ENCODE data around the gene TARBP1.
"Not testable (repeated sequence)": the region's sequence is repeated elsewhere in the genome, so short reads cannot be mapped to it uniquely, and the experiment has no call there.

TARBP1 gene

DNA sequence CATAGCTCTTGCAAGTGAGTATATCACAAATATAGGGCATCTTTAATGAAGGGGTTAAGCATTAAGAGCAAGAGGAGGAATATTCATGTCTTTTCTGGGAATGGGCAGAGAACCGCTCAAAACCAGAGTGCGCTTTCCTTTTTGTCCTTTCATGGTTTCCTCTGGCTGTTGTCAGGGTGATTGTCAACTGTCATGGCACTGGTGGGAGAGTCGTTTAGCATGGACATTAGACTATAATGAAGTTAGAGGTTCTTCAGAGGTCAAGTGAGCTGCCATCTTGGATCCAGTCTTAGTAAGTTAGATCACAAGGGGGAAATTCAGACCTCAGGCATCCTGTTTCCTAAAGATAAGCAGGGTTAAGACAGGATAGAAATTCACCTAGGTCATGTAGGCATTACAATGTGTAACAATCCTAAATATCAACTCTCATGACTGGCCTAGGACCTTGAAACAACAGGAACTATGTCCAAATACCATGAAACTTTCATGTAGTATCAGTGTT, 117.8 kb downstream of the TARBP1 start:
- H3K4me3 Mint-ChIP-seq = no peak overlapping the region

DNA sequence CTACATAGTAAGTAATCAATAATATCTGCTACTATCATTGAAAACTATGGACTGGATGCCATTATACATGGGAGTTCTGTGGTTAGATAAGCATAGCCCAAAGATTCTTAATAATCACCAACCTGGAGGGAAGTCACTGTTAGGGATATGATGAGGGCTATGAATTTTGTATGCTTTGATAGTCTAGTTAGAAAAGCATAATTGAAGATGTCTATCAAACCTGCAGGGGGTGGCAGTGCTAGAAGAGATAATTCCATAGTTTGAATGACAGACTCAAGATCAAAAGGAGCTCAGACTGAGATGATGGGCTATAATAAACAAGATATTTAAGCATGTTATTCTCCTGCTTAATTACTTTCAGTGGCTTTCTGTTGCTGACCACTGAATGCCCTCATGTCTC, 121.1 kb downstream of the TARBP1 start:
- DNase-seq = no peak
- Mint-ChIP-seq H3K27me3 (peaks cover 1% of the 10 kb centered on the region), H3K4me1 (peaks cover 8% of the 10 kb centered on the region), H3K36me3 (ENCODE audit: low read depth) (no peaks in the 10 kb centered on the region), H3K9me3 (no peaks in the 10 kb centered on the region), H3K27ac (no peak overlapping the region), H3K4me3 (peak overlapping the region; percentile 84)
- ATAC-seq = no peak

More for the DNA sequence above, 117.8 kb downstream of the TARBP1 start:
- H3K9me3 Mint-ChIP-seq = no peaks in the 10 kb centered on the region
- H3K27me3 Mint-ChIP-seq = peaks cover 1% of the 10 kb centered on the region
- no peak overlapping the region for H3K27ac Mint-ChIP-seq
- ATAC-seq (no peak), DNase-seq (no peak)
- H3K4me1 Mint-ChIP-seq = peaks cover 4% of the 10 kb centered on the region
- no peaks in the 10 kb centered on the region for H3K36me3 Mint-ChIP-seq (ENCODE audit: low read depth)

DNA sequence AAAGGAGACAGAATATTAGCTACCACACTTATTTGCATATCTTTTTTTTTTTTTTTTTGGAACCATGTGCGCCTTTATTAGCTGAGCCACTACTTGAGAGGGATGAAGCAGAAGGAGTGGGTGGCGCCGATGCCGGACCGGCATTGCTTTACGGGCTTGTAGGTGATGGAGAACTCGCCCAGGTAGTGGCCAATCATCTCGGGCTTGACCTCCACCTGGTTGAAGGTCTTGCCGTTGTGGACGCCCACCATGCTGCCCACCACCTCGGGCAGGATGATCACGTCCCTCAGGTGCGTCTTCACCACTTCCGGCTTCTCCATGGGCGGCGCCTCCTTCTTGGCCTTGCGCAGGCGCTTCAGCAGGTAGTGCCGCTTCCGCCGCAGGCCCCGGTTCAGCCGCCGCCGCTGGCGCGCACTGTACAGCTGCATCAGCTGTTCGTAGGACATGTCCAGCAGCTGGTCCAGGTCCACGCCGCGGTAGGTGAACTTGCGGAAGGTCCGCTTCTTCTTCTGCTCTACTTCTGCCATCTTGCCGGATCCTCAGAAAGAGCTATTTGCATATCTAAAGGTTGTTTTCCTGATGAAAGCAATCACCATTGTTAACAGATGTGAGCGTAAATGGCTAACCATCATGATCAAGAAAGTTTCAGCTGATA, 122.2 kb downstream of the TARBP1 start:
- ATAC-seq (peak; percentile 63), DNase-seq (peak; percentile 56)
- not testable (repeated sequence) for H3K4me1 Mint-ChIP-seq; H3K9me3 Mint-ChIP-seq; H3K36me3 Mint-ChIP-seq (ENCODE audit: low read depth); H3K27me3 Mint-ChIP-seq
- Mint-ChIP-seq H3K27ac (peak overlapping the region; percentile 76), H3K4me3 (peak overlapping the region; percentile 84)

DNA sequence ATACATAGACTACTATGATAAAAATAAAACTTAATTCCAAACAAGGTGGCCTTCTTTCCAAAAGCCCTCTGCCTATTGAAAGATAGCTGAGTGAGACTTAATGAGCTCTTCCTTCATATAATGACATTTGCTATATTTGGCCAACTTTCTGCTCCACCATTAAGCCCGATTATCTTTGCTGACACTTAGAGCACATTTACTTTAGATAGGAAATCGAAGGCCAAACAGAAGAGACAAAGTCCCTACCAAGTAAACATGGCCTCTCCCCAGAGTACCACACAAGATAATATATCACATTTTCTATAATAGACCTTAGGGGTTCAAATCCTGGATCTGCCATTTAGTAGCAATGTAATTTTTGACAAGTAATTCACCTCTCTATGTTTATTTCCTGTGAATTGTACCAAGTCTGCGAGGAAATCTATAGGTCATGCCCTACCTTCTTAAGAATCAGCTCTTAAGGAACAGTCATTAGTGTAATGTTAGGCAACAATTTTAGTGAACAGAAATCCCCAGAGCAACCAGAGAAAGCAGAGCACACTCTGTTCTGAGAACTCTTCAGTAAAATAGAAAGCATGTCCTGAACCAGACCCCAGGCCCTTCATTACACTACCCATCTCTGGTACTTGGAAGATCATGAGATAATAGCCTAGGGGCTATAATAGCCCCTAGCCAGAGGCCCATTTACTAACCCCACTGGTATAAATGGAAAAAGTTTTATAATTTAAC, 123.0 kb downstream of the TARBP1 start:
- Mint-ChIP-seq H3K36me3 (ENCODE audit: low read depth) (no peaks in the 10 kb centered on the region), H3K9me3 (no peaks in the 10 kb centered on the region), H3K27me3 (no peaks in the 10 kb centered on the region), H3K4me3 (peak overlapping the region; percentile 84), H3K27ac (no peak overlapping the region), H3K4me1 (peaks cover 8% of the 10 kb centered on the region)
- ATAC-seq (peak; percentile 33), DNase-seq (no peak)

DNA sequence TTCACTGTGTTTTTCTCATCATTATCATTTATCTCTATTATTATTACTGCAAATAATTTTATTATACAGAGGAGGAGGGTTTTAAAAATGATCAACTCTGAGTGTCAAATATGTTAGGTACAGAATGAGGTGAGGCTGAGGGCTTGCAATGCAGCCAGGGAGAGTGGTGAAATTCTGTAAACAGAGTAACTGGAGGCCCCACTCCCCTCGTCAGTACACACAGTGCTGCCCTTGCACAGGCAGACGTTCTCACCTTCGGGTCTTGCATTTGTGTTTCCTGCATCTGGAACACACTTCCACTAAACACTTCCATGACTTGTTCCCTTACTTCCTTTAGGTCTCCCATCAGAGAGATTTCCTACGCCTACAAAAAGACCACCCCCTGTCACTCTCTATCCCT, 130.0 kb downstream of the TARBP1 start:
- no peaks in the 10 kb centered on the region for H3K4me1 Mint-ChIP-seq
- H3K27ac Mint-ChIP-seq = no peak overlapping the region
- ATAC-seq = no peak
- DNase-seq = no peak
- no peaks in the 10 kb centered on the region for H3K36me3 Mint-ChIP-seq (ENCODE audit: low read depth)
- no peaks in the 10 kb centered on the region for H3K9me3 Mint-ChIP-seq
- H3K4me3 Mint-ChIP-seq = no peak overlapping the region
- peaks cover 2% of the 10 kb centered on the region for H3K27me3 Mint-ChIP-seq

DNA sequence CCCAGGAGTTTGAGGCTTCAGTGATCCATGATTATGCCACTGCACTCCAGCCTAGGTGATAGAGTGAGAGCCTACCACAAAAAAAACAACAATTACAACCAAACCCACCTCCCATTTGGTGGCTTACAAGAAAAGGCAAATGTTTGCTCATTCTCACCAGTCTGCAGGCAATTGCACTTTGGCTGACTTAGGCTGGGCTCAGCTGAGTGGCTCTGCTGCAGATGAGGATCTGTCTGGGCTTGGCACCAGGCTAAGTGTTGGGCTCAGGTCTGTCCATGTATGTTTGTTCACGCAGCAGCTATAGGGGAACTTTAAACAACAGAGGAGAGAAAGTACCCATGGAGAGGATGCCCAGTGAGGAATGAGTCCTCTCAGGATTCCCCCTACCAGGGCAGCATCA, 133.7 kb downstream of the TARBP1 start:
- ATAC-seq (no peak), DNase-seq (no peak)
- Mint-ChIP-seq H3K36me3 (ENCODE audit: low read depth) (no peaks in the 10 kb centered on the region), H3K9me3 (no peaks in the 10 kb centered on the region), H3K4me1 (no peaks in the 10 kb centered on the region), H3K27ac (no peak overlapping the region), H3K27me3 (peaks cover 2% of the 10 kb centered on the region), H3K4me3 (no peak overlapping the region)

DNA sequence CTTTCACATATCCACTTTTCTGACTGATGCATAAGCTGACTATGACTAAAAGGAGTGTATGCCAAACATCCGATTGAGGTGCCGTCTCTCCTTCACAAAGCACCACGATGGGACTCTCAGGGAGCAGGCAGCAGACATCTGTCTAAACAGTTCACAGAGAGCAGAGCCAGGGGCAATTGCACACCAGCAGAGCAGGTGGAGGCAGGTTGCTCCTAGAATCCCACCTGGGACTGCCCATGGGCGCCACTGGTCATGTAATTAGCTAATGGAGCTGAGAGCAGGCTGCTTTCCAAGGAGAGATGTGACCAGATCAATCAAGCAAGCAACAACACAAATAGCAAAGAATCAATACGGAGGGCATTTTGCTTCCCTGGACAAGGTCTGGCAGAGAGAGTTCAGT, 136.2 kb downstream of the TARBP1 start:
- DNase-seq (no peak), ATAC-seq (no peak)
- Mint-ChIP-seq H3K27ac (no peak overlapping the region), H3K27me3 (no peaks in the 10 kb centered on the region), H3K36me3 (ENCODE audit: low read depth) (no peaks in the 10 kb centered on the region), H3K9me3 (no peaks in the 10 kb centered on the region), H3K4me1 (no peaks in the 10 kb centered on the region), H3K4me3 (no peak overlapping the region)

Data from activated naive CD8-positive, alpha-beta T cell treated with anti-CD3 and anti-CD28 coated beads, Interleukin-2, amount 50 U/mL, for 24 hours (primary cell).